HG02884 (cell line): ENCODE measurements around the gene KCNA5.

Experiments used
- ATAC-seq: cut with Tn5 transposase; IDR thresholded peaks from one replicate; pipeline ENCODE4 v1.9.1; 2021; ENCODE audit warnings: mild to moderate bottlenecking, moderate library complexity; ENCODE audit not compliant: unreplicated experiment

Gene KCNA5

GRCh38 chr12:5059358-5059757, 15.7 kb downstream of the KCNA5 start:
- ATAC-seq: no peak

GRCh38 chr12:5060958-5061357, 17.3 kb downstream of the KCNA5 start:
- ATAC-seq: no peak

- ATAC-seq: no peak
Observed at GRCh38 chr12:5063149-5063548, 19.5 kb downstream of the KCNA5 start.

- no peak for ATAC-seq
Observed at GRCh38 chr12:5064913-5065490, 21.3 kb downstream of the KCNA5 start.

GRCh38 chr12:5066251-5066650, 22.6 kb downstream of the KCNA5 start:
- no peak for ATAC-seq

- ATAC-seq: no peak
Observed at GRCh38 chr12:5068126-5068525, 24.4 kb downstream of the KCNA5 start.

- no peak for ATAC-seq
Observed at GRCh38 chr12:5068619-5069018, 24.9 kb downstream of the KCNA5 start.

GRCh38 chr12:5070090-5070489, 26.4 kb downstream of the KCNA5 start:
- ATAC-seq: no peak

GRCh38 chr12:5071496-5071895, 27.8 kb downstream of the KCNA5 start:
- ATAC-seq: no peak

- ATAC-seq: no peak
Observed at GRCh38 chr12:5072311-5072710, 28.6 kb downstream of the KCNA5 start.

- ATAC-seq: no peak
Observed at GRCh38 chr12:5073054-5073453, 29.4 kb downstream of the KCNA5 start.

- no peak for ATAC-seq
Observed at GRCh38 chr12:5073853-5074252, 30.2 kb downstream of the KCNA5 start.

- ATAC-seq: no peak
Observed at GRCh38 chr12:5076761-5077160, 33.1 kb downstream of the KCNA5 start.

GRCh38 chr12:5078423-5078822, 34.7 kb downstream of the KCNA5 start:
- no peak for ATAC-seq

- ATAC-seq: no peak
Observed at GRCh38 chr12:5081016-5081415, 37.3 kb downstream of the KCNA5 start.

- no peak for ATAC-seq
Observed at GRCh38 chr12:5083955-5084849, 40.5 kb downstream of the KCNA5 start.

GRCh38 chr12:5085896-5086295, 42.2 kb downstream of the KCNA5 start:
- no peak for ATAC-seq

- ATAC-seq: no peak
Observed at GRCh38 chr12:5087831-5088554, 44.3 kb downstream of the KCNA5 start.

- no peak for ATAC-seq
Observed at GRCh38 chr12:5088586-5089264, 45.0 kb downstream of the KCNA5 start.

- no peak for ATAC-seq
Observed at GRCh38 chr12:5094551-5094950, 50.9 kb downstream of the KCNA5 start.

GRCh38 chr12:5094986-5095385, 51.3 kb downstream of the KCNA5 start:
- no peak for ATAC-seq
